Esophagus squamous epithelium (tissue), 5 donors: ENCODE measurements around the gene CNTROB. TPM values are rescaled to one million over a fixed set of nuclear protein-coding genes. Genes with fewer than 3 reads are reported as not detected.

Experiments
- DNase-seq: peaks from one replicate; lab custom pipeline; 2025; lab: John Stamatoyannopoulos, UW
- H3K27ac ChIP-seq, 4 donors: fragments of 200-600 bp; sonication (generic); one replicate each; pipeline ENCODE4 v1.5.1; 2016 to 2019; ENCODE audit warnings: mild to moderate bottlenecking in 1 of 4
- H3K27me3 ChIP-seq, 4 donors: fragments of 200-600 bp; sonication (generic); 1 replicate in 3 of 4; 2 replicates in 1 of 4; pipeline versions ENCODE4 v1.5.1 to v1.6.0; 2017 to 2021; ENCODE audit warnings: antibody characterized with exemption in 1 of 4
- H3K36me3 ChIP-seq, 3 donors: fragments of 200-600 bp; sonication (generic); one replicate each; pipeline ENCODE4 v1.5.1; 2016 to 2019
- H3K4me1 ChIP-seq, 3 donors: fragments of 200-600 bp; sonication (generic); one replicate each; pipeline ENCODE4 v1.5.1; 2017 to 2019
- H3K4me3 ChIP-seq, 4 donors: fragments of 200-600 bp; sonication (generic); 1 replicate in 3 of 4; 2 replicates in 1 of 4; pipeline ENCODE4 v1.5.1; 2016 to 2019; ENCODE audit warnings: mild to moderate bottlenecking in 2 of 4, moderate library complexity in 1 of 4
- H3K9me3 ChIP-seq, 3 donors: fragments of 200-600 bp; sonication (generic); one replicate each; pipeline ENCODE4 v1.5.1; 2016 to 2019
- POLR2A ChIP-seq, 4 donors: fragments of 450-650 bp; IDR thresholded peaks; one replicate each; pipeline ENCODE4 v1.6.1; 2017; ENCODE audit warnings: antibody characterized with exemption in 4 of 4, mild to moderate bottlenecking in 4 of 4, moderate library complexity in 3 of 4
- WGBS, 2 donors: methylation state at CpG; one replicate each; pipeline ENCODE4 v1.1.5; 2018; 5-methylcytosine and 5-hydroxymethylcytosine counted together
- intact Hi-C: fragments of 100-400 bp; cut with DNase I; formaldehyde crosslinking; loops from one replicate; pipeline ENCODE4 v1.15.0; 2022
- total RNA-seq, 4 donors: library from RNA; depleted of rRNA; stranded (reverse); fragments of >200 nt; gene quantifications; one replicate each; pipeline ENCODE4 v1.1.0, GENCODE V29; 2016
- TF ChIP-seq, protein P1 (sequence below), 6 experiments: fragments of 450-650 bp in 4 of 6; fragments of 200-600 bp in 2 of 6; sonication (generic) in 2 of 6; IDR thresholded peaks; one replicate each; pipeline ENCODE4 v1.5.1; 2016 to 2019; ENCODE audit warnings: antibody characterized with exemption in 6 of 6, mild to moderate bottlenecking in 4 of 6, moderate library complexity in 4 of 6
- donor health status: DM: yes; HTN: yes; CAD: no.

Gene CNTROB, protein sequence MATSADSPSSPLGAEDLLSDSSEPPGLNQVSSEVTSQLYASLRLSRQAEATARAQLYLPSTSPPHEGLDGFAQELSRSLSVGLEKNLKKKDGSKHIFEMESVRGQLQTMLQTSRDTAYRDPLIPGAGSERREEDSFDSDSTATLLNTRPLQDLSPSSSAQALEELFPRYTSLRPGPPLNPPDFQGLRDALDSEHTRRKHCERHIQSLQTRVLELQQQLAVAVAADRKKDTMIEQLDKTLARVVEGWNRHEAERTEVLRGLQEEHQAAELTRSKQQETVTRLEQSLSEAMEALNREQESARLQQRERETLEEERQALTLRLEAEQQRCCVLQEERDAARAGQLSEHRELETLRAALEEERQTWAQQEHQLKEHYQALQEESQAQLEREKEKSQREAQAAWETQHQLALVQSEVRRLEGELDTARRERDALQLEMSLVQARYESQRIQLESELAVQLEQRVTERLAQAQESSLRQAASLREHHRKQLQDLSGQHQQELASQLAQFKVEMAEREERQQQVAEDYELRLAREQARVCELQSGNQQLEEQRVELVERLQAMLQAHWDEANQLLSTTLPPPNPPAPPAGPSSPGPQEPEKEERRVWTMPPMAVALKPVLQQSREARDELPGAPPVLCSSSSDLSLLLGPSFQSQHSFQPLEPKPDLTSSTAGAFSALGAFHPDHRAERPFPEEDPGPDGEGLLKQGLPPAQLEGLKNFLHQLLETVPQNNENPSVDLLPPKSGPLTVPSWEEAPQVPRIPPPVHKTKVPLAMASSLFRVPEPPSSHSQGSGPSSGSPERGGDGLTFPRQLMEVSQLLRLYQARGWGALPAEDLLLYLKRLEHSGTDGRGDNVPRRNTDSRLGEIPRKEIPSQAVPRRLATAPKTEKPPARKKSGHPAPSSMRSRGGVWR
- 10 to 100 TPM; 12.4 to 21.4 (median 13.5) TPM for total RNA-seq

DNA sequence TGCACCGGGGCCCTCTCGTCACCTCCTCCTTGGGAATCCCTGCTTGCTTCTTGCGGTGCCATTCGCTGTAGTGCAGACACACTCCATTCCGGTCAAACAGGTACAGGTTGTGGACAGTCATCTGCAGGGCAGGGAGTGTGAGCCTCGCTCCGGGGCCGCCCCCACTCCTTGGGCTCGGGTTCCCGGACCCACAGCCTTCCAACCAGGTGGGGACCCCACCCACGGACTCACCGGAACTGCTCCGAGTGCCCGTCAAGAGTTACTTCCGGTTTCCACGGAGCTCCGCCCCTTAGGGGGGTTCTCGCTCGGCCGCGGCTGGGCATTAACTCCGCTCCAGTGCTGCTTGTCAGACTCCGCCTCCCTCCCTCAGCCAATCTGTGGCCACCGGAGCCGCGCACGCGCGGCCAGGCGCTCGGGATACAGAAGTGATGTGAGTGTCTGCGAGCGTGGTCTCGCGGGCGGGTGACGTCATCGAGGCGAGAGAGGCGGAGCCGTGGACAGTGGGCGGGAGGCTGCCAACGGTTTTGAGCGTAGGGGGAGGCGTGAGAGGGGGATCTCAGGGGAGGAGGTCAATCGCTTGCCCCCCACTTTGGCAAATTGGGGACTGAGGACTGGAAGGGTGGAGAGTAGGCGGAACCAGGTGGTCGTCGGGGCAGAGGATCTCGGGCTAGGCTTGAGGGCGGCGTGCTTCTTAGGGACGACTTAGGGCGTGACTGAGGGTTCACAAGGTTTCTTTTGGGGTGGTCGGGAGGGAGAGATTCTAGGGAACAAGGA is at the start of gene CNTROB, which contains the start of gene TRAPPC1:
Gene CNTROB, plus strand, starts transcription at position 498 of the 774 bp plus-strand sequence. CDS start 874 bp downstream, outside the sequence.
Gene TRAPPC1, minus strand, starts transcription at position 238 of the 774 bp plus-strand sequence. Its CDS starts 117 bp downstream, at position 121.
- peak; percentile 98 for DNase-seq
- H3K4me1 ChIP-seq: peaks cover 19 to 53% (median 28%) of the 10 kb centered on the region in 3 donors
- H3K36me3 ChIP-seq: peaks cover 0 to 32% (median 0%) of the 10 kb centered on the region in 3 donors
- TF ChIP-seq POLR2A (IDR thresholded peaks at IDR 0.05): peak in 3 of 4 donors; percentile 30 to 86 (median 33)
- TF ChIP-seq, protein P1, sequence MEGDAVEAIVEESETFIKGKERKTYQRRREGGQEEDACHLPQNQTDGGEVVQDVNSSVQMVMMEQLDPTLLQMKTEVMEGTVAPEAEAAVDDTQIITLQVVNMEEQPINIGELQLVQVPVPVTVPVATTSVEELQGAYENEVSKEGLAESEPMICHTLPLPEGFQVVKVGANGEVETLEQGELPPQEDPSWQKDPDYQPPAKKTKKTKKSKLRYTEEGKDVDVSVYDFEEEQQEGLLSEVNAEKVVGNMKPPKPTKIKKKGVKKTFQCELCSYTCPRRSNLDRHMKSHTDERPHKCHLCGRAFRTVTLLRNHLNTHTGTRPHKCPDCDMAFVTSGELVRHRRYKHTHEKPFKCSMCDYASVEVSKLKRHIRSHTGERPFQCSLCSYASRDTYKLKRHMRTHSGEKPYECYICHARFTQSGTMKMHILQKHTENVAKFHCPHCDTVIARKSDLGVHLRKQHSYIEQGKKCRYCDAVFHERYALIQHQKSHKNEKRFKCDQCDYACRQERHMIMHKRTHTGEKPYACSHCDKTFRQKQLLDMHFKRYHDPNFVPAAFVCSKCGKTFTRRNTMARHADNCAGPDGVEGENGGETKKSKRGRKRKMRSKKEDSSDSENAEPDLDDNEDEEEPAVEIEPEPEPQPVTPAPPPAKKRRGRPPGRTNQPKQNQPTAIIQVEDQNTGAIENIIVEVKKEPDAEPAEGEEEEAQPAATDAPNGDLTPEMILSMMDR (IDR thresholded peaks at IDR 0.05): peak in 1 of 6 experiments; percentile 18
- peak within 1 kb of the TSS; percentile 68 to 87 (median 82) for H3K4me3 ChIP-seq
- peaks cover 0 to 4% (median 0%) of the 10 kb centered on the region in 4 donors for H3K27me3 ChIP-seq
- no peaks in the 10 kb centered on the region for H3K9me3 ChIP-seq
- WGBS, 2 donors: 0 to 2% methylated on average over 9 to 21 of the region's 55 CpGs
- H3K27ac ChIP-seq: peak within 1 kb of the TSS; percentile 86 to 94 (median 90)
- intact Hi-C loops: no loop called here

DNA sequence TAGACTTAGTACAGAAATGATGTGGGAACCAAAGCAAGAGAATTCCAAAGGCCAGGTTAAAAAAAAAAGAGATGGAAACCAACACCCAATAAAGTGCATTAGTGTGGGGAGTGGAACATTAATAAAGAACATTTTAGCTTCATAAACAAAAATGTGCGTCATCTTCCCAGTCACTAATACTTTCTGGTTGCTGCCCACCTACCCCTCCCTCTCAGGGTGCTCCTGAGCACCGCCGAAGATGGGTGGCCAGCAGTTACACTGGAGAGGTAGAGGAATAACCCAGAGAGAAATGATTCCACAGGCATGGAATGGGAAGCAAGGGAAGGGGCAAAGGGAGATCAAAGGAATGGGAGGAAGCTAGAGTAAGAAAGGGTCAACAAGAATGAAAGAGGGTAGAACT is 49.4 kb upstream of the CNTROB start:
- 77 to 80% methylated on average over 3 of the region's 3 CpGs for WGBS, 2 donors
- peaks cover 0 to 39% (median 0%) of the 10 kb centered on the region in 3 donors for H3K36me3 ChIP-seq
- TF ChIP-seq POLR2A (IDR thresholded peaks at IDR 0.05): no peak
- TF ChIP-seq, protein P1 (IDR thresholded peaks at IDR 0.05): no peak
- no peaks in the 10 kb centered on the region for H3K9me3 ChIP-seq
- H3K4me1 ChIP-seq: peaks cover 27 to 66% (median 35%) of the 10 kb centered on the region in 3 donors
- peak overlapping the region in 3 of 4 donors; percentile 38 to 99 (median 98) for H3K27ac ChIP-seq
- DNase-seq: no peak
- no peak overlapping the region for H3K4me3 ChIP-seq
- no peaks in the 10 kb centered on the region for H3K27me3 ChIP-seq
- intact Hi-C loops: no loop called here

DNA sequence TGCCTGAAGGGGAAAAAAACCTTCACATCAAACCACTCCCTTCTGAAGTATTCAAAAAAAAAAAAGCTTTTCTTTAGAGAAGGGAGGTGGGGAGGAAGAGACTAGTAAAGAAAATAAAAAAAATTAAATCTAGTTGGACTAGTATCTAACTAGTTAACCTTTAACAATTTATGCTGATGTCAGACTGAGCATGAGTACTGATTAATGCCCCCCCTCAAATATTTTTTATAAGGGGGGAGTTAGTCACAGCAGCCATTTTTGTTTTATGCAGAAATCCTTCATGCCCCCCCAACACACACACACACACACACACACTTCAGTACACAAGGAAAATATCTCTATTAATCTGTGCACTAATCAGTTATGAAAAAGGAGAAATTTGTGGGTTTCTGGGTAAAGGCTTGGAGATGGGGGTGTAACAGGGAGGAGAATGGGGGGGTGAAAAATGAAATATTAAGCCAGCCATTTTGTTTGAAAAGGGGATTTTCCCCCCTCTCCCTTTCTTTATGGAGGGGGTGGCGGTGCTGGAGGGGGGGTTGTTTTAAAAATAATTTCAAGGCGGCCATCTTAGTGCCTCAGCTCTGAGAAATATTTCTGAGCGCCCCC is 48.1 kb upstream of the CNTROB start:
- TF ChIP-seq POLR2A (IDR thresholded peaks at IDR 0.05): no peak
- TF ChIP-seq, protein P1 (IDR thresholded peaks at IDR 0.05): no peak
- WGBS, 2 donors: 0 to 2% methylated on average over 3 of the region's 3 CpGs
- H3K4me1 ChIP-seq: peaks cover 37 to 79% (median 47%) of the 10 kb centered on the region in 3 donors
- H3K27ac ChIP-seq: peak overlapping the region; percentile 54 to 99 (median 98)
- intact Hi-C loops: no loop called here
- no peaks in the 10 kb centered on the region for H3K27me3 ChIP-seq
- H3K4me3 ChIP-seq: peak overlapping the region; percentile 85 to 97 (median 89)
- DNase-seq: no peak
- H3K36me3 ChIP-seq: peaks cover 0 to 32% (median 0%) of the 10 kb centered on the region in 3 donors
- no peaks in the 10 kb centered on the region for H3K9me3 ChIP-seq

DNA sequence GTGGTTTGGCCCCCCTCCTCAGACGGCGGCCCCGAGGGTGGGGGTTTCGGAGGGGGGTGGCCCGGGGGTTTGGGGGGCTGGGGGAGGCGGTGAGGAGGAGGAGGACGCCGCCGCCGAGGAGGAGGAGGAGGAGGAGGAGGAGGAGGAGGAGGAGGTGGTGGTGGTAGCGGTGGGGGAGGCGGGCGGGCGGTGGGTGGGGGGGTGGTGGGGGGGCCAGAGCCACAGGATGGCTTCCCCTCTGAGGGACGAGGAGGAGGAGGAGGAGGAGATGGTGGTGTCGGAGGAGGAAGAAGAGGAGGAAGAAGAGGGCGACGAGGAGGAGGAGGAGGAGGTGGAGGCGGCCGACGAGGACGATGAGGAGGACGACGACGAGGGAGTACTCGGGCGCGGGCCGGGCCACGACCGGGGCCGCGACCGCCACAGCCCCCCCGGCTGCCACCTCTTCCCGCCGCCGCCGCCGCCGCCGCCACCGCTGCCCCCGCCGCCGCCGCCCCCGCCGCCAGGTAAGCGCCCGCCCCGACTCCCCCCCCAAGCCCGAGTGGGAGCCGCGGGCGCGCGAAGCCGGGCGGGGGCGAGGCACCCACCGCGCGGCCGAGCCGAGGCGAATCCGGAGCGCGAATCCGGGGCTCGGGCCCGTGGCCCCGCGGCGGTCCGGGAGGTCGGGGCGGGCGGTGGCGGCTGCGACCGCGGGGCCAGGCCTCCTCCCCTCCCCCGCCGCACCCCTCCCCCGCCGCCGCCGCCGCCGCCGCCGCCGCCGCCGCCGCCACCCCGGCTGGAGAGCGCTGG is 47.2 kb upstream of the CNTROB start:
- no peak for DNase-seq
- Histone ChIP-seq H3K4me1 (peaks cover 46 to 88% (median 56%) of the 10 kb centered on the region in 3 donors), H3K27ac (peak overlapping the region; percentile 98 to 99 (median 98)), H3K27me3 (no peaks in the 10 kb centered on the region), H3K4me3 (peak overlapping the region; percentile 85 to 97 (median 89)), H3K36me3 (peaks cover 0 to 24% (median 0%) of the 10 kb centered on the region in 3 donors), H3K9me3 (no peaks in the 10 kb centered on the region)
- WGBS, 2 donors: 0 to 1% methylated on average over 11 to 19 of the region's 100 CpGs
- no peak for TF ChIP-seq POLR2A (IDR thresholded peaks at IDR 0.05)
- TF ChIP-seq, protein P1 (IDR thresholded peaks at IDR 0.05): no peak
- intact Hi-C loops: no loop called here
